Stimulated activated CD4-positive, alpha-beta T cell treated with anti-CD3 and anti-CD28 coated beads, Interleukin-12 subunit alpha, Interleukin-12 subunit beta, amount 100 ng/mL, for 24 hours (primary cell): ENCODE data around the gene SLC25A5.
"Not testable (repeated sequence)": the region's sequence is repeated elsewhere in the genome, so short reads cannot be mapped to it uniquely, and the experiment has no call there.

ENCODE experiments used
- DNase-seq, 2 experiments: peaks; one replicate each; pipeline ENCODE4 v3.0.0-alpha.2; 2020; ENCODE audit warnings: low read depth in 2 of 2

Gene SLC25A5

DNA sequence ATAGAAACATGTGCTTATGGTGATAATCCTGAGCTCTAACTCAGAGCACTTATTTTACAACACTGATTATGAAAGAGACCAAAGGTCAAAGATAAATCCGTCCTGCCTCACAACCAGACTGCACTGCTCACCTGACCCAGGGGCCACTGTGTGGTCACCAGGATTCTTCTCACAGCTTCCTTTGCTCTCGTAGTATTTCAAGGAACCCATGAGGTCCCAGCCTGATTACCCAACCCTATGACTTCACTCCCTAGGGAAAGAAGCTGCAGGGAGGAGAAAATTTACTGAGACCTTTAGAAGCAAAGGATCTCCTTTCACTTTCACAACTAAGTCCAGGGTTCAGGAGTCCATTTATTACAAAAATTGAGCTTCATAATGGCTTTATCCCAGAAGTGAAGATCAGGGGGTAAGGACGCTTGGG, 9.6 kb downstream of the SLC25A5 start:
- no peak for DNase-seq

DNA sequence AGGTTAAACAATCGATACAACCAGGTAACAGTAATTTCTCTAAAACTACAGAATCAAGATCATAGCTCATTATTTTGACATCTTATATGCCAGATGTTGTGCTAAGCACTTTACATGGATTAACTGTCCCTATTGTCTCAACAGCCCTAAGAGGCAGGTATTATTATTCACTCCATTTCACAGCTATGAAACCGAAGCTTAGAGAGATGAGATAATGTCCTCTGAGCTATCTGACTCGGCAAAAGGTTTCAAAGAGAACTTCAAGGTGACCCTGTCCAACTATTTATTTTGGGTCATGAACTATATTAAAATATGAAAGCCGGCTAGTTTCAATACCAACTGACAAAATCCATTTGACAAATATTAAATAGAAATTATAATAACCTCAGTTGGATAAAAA, 10.3 kb downstream of the SLC25A5 start:
- no peak for DNase-seq

GRCh38 chrX:119479845-119480244, 11.6 kb downstream of the SLC25A5 start:
- no peak for DNase-seq

DNA sequence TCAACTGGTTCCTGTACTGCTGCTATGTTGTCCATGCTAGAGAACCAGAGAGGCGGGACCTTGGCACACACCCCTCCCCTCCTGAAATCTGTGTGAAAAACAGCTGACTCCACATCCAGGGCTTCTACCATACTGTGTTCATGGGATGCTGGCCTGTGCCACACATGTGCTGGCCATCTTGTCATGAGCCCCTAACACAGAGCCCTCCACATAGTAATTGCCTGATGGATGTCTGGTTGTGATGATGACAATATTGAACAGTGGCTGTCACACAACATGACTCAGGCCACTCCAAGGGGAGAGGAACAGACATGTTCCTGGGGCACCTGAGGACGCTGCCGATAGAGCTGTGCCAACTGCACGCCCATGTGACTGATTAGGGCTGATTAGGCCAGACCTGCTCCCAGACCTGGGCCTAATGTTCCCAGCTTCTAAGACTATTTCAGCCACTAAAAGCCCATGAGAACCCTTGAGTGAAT, 13.1 kb downstream of the SLC25A5 start:
- no peak for DNase-seq

DNA sequence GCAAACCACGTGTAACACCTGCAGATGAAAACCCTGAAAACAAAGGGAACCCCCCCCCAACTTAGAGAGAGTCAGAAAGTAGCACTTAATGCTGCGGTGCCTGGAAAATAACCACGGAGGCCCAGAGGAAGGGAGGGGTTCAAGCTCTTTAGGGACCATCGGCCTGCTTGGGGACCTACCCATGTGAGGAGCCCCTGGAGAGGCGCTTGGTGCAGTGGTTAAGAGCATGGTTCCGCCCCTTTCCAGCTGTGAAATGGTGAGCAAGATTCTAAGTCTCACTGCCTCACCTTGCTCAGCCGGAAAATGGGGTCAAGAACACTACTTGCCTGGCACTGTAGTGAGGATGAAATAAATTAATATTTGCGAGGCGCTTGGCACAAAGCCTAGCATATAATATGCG, 13.8 kb downstream of the SLC25A5 start:
- DNase-seq = no peak

- peak; percentile 35 to 59 for DNase-seq
Observed at GRCh38 chrX:119482481-119483480, 14.5 kb downstream of the SLC25A5 start.

GRCh38 chrX:119486745-119487144, 18.5 kb downstream of the SLC25A5 start:
- DNase-seq = no peak

GRCh38 chrX:119487766-119488165, 19.5 kb downstream of the SLC25A5 start:
- DNase-seq = not testable (repeated sequence)

GRCh38 chrX:119488749-119489148, 20.5 kb downstream of the SLC25A5 start:
- peak in 1 of 2 experiments; percentile 11 for DNase-seq

DNA sequence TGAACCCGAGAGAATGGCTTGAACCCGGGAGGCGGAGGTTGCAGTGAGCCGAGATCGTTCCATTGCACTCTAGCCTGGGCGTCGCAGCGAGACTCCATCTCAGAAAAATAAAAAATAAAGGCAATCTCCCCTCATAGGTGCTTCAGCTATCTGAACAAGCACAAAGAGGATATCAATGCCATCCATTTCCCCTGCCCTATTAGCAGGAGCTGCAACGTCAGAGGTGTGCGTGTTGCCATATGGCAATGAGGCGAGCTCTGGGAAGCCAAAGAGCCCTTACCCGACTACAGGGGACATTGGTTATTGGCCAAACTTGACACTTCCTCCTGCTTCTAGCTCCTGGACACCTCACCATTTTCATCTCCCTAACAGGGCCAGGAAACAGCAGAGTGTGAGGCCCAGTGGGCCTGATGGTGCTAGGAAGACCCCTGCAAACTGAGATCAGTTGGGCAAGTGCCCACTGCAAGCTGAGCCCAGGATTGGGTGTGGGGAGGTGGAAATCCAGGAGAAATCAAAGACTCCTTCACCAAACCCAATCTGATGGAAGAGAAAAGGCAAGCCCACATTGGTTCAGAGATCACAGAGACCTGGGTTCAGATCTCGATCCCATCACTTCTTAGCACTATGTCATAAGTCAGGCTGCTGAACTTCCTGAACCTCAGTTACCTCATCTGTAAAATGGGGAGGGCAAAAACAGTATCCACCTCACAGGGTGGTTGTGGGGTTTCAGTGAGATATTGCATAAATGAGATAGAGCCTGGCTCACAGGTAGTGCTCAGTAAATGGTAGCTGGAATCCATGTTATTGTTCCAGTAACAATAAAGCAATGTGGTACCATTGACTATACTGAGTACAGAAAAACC, 21.2 kb downstream of the SLC25A5 start:
- no peak for DNase-seq

GRCh38 chrX:119492463-119492862, 24.2 kb downstream of the SLC25A5 start:
- DNase-seq = no peak

DNA sequence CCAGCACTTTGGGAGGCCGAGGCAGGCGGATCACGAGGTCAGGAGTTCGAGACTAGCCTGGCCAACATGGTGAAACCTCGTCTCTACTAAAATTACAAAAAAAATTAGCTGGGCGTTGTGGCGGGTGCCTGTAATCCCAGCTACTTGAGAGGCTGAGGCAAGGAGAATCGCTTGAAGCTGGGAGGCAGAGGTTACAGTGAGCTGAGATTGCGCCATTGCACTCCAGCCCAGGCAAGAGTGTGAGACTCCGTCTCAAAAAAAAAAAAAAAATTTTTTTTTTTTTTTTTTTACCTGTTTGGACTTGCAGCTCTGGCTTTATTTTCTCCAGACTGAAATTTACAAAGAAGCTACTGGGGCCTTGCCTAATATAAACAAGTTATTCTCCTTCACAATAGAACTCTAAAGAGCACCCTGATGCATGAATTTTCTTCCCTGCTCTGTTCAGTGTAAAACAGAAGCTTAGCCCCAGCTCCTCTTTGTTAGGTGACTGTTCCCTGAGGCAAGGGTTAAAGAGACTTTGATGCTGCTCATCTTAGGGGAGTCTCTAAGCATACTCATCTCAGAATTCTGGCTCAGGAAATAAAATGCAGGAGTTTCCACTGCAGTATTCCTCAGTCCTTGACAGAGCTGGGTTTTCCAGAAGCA, 25.7 kb downstream of the SLC25A5 start:
- DNase-seq = not testable (repeated sequence)

DNA sequence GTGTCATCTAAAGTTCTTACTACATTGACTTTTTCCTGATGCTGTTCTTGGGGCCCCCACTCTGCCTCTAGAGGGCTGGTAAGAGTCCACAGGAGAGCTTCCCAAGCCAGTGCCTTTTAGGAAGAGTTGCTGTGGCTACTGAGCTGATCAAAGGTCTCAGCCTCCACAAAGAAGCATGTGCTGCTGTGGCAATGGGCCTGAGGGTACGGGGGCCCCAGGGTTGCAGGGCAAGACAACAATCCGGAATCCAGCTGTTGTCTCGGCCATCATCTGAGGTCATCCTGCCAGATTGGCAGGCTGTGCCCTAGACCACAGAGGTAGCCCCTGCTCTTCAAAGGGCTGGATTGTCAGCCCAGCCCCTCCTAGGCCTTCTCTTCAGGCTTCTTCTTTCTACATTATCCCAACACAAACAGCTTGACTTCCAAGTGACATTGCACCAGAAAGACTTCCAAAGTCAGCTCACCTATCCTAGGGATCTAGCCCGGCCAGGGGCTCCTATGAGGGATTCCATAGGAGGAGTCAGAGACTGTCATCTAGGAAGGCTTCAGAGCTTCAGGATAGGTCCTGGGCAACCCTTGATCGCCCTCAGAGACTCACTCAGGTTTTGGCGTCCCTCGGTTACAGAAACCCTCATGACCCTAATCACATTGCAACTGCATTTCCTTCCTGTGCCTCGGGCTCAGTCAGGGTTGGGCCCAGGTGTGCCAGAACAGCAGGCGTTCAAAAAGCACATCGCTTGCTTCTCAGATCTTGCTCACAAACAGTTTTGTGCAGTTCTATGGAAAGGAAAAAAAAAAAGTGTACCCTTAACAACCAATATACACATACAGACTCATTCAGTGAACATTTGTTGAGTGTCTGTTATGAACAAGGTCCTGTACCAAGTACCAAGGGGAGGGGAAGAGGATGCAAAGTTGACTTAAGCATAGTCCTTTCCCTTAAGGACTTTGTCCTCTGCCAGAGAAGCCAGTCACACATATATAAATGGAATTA, 27.8 kb downstream of the SLC25A5 start:
- DNase-seq = no peak

GRCh38 chrX:119497185-119497584, 28.9 kb downstream of the SLC25A5 start:
- no peak for DNase-seq

DNA sequence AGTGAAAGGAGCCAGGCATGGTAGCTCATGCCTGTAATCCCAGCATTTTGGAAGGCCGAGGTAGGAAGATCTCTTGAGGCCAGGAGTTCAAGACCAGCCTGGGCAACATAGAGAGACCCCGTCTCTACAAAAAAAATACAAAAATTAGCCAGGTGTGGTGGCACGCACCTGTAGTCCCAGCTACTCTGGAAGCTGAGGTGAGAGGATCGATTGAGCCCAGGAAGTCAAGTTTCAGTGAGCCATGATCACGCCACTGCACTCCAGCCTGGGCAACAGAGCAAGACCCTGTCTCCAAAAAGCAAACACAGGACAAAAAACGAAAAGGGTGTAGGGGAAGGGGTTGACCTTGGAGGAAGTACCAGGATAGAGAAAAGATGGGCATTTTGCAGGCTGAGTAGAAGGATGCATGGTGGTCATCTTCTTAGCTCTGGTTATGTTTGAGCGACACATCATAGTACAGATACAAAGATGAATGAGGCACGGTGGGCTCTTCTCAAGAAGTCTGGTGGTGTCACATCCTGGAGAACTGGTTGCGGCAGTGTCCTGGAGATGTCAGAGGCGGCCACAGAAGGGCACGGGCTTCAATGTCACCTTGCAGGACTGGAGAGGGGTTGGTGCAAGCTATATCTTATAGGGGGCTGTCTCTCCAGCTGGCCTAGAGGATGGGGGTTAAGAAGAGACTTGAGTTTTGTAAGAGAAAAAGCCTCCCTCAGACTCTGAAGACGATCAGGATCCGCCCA, 32.0 kb downstream of the SLC25A5 start:
- no peak for DNase-seq

DNA sequence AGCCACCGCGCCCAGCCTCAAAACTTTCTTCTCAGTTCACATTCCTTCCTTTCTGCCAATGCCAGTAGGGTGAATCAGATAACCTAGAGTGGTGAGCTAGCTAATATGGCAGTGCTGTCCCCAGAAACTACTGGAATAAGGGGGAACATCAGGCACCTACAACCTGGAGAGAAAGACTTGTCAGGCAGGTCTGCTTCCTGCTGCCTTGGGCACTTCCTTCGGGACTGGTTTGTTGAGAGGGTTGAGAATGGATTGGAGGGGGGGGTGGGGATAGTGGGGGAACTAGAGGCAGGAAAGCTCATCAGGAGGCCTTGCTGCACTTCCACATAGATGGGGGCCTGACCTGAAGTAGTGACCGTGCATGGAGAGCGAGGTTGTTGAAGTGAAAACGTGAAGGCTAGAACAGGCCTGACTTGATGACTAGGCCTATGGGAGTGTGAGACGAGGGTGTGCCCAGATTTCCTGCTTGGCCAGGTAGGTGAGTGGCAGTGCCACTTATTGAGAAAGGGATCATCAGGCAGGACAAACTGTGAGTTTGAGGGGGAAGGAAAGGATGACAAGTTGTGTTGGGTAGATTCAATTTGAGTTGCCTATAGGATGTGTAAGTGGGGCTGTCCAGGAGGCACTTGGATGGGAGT, 33.4 kb downstream of the SLC25A5 start:
- DNase-seq = no peak

GRCh38 chrX:119502727-119503483, 34.7 kb downstream of the SLC25A5 start:
- DNase-seq = no peak

DNA sequence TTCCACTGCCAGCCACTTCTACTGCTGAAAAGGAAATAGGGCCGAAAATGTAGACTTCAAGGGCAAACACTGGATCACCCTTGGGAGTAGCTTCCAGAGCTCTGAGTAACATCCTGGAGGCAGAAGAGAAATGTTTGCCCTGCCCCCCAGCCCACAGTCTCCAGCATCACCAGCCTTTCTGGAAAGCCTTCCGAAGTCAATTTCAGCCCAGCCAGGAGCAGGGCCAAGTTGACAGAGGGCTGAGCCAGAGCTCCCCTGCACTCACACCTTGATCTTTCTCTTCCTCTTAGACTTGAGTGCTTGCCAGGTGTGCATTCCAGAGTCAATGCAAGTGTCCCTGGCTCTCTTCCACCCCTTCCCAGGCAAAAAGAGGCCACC, 35.2 kb downstream of the SLC25A5 start:
- no peak for DNase-seq

DNA sequence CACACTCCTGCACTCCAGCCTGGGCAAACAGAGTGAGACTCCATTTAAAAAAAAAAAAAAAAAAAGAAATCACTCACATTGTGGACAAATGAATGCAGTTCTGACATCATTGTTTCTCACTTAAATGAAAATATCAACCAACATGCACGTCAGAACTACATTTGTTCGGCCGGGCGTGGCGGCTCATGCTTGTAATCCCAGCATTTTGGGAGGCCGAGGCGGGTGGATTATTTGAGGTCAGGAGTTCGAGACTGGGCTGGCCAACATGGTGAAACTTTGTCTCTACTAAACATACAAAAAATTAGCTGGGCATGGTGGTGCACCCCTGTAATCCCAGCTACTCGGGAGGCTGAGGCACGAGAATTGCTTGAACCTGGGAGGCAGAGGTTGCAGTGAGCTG, 36.9 kb downstream of the SLC25A5 start:
- DNase-seq = not testable (repeated sequence)
